GM21576 (cell line): ENCODE data around the gene CRNKL1.

Source experiments
- ATAC-seq: cut with Tn5 transposase; IDR thresholded peaks from one replicate; pipeline ENCODE4 v1.9.1; 2021; ENCODE audit warnings: mild to moderate bottlenecking, moderate library complexity; ENCODE audit not compliant: unreplicated experiment

Gene CRNKL1

GRCh38 chr20:19986419-19986818 is 65.8 kb downstream of the CRNKL1 start:
- no peak for ATAC-seq
